AG04449 (cell line): ENCODE results near the gene TACR1.

Experiments used
- CTCF ChIA-PET: fragments of 350-600 bp; formaldehyde crosslinking; extraction: SDS; loops from one replicate; lab custom pipeline; 2021; ENCODE audit warnings: antibody characterized with exemption; lab: Yijun Ruan, JAX
- POLR2A ChIA-PET: fragments of 400-600, 350-600 bp; formaldehyde crosslinking; extraction: SDS; loops from one replicate; lab custom pipeline; 2020; ENCODE audit warnings: antibody characterized with exemption, inconsistent platforms; lab: Yijun Ruan, JAX
- DNase-seq: peaks from one replicate; pipeline ENCODE4 v3.0.0-alpha.2; 2010; ENCODE audit warnings: low read depth, low spot score
- H3K4me3 ChIP-seq: 2 replicates; pipeline ENCODE4 v1.5.1; 2011; ENCODE audit warnings: low read depth, mild to moderate bottlenecking, control low read depth, low read length
- TF ChIP-seq, protein P1 (sequence below): IDR thresholded peaks from one replicate; pipeline ENCODE4 v1.5.1; 2011; ENCODE audit warnings: mild to moderate bottlenecking, moderate library complexity, low read length, control low read depth, inconsistent platforms; ENCODE audit not compliant: insufficient read depth; ENCODE audit errors: missing control alignments

The TACR1 gene

DNA sequence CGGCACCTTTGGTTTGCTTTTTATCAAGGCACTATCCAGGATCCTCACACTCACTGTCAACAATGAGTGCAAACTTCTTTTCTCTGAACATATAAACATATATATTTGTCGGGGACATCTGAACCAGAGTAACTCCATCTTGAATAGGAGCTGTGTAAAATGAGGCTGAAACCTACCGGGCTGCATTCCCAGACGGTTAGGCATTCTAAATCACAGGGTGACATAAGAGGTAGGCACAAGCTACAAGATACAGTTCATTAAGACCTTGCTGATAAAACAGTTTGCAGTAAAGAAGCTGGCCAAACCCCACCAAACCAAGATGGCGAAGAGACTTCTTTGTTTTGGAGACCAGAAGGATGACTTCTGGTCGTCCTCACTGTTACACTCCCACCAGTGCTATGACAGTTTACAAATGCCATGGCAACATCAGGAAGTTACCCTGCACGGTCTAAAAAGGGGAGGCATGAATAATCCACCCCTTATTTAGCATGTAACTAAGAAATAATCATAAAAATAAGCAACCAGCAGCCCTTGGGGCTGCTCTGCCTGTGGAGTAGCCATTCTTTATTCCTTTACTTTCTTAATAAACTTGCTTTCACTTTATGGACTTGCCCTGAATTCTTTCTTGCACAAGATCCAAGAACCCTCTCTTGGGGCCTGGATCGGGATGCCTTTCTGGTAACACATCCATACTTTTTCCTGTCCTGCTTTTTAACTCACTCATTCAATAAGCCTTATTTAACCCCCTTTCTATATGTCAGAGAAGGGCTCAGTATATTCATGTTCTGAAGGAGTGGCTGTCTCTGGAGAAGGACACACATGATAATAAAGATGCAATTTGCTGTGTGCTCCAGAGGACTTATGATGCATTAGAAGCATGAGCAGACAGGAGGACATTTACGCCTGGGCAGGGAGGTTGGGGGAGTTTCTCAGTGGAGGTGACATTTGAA lies 65.4 kb downstream of the TACR1 start:
- DNase-seq = no peak
- H3K4me3 ChIP-seq = no peak overlapping the region
- POLR2A ChIA-PET = no interaction called here
- TF ChIP-seq, protein P1, sequence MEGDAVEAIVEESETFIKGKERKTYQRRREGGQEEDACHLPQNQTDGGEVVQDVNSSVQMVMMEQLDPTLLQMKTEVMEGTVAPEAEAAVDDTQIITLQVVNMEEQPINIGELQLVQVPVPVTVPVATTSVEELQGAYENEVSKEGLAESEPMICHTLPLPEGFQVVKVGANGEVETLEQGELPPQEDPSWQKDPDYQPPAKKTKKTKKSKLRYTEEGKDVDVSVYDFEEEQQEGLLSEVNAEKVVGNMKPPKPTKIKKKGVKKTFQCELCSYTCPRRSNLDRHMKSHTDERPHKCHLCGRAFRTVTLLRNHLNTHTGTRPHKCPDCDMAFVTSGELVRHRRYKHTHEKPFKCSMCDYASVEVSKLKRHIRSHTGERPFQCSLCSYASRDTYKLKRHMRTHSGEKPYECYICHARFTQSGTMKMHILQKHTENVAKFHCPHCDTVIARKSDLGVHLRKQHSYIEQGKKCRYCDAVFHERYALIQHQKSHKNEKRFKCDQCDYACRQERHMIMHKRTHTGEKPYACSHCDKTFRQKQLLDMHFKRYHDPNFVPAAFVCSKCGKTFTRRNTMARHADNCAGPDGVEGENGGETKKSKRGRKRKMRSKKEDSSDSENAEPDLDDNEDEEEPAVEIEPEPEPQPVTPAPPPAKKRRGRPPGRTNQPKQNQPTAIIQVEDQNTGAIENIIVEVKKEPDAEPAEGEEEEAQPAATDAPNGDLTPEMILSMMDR = no peak
- CTCF ChIA-PET = interaction anchor here (1.2 to 1.4 kb wide), 2 partner anchors 8 to 9 kb away, joined by 3 read pairs; no protein-coding TSS in a partner anchor

DNA sequence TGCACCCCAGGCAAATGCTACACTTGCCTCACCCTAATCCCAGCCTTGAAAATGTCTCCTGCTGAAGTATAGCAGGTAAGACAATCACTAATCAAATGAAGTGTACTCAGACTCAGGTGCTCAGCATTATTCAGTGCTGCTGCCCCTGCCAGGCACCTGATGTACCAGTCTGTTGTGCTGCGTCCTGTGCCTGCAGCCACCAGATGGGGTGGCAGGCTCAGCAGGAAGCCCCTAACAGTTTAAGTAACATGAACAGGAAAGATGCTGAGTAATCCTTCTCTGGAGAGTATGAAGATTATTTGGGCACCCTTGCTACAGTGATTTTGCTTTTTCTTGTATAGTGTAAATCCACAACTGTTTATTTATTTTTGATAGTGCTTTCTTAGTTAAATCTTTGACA lies 69.1 kb downstream of the TACR1 start:
- no peak overlapping the region for H3K4me3 ChIP-seq
- ChIA-PET CTCF (no interaction called here), POLR2A (no interaction called here)
- TF ChIP-seq, protein P1 = no peak
- no peak for DNase-seq

DNA sequence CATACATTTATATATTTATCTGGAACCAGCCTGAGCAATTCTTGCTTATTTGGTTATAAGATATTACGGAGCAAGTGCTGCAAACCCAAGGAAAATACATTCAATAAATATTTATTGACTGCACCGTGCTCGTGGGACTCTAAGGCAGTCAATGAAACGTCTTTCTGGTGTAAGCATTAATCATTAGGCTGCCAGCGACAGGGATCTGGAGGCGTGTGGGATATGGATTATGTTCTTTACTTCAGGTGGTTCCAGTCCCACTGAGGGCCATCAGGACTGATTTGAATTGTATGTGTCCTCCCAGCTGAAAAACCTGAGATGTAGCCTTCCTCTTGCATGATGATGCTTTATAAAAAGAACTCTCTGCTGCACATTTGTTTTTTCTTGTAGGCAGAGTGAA lies 75.4 kb downstream of the TACR1 start:
- TF ChIP-seq, protein P1 = no peak
- ChIA-PET POLR2A (no interaction called here), CTCF (no interaction called here)
- H3K4me3 ChIP-seq = no peak overlapping the region
- DNase-seq = no peak

DNA sequence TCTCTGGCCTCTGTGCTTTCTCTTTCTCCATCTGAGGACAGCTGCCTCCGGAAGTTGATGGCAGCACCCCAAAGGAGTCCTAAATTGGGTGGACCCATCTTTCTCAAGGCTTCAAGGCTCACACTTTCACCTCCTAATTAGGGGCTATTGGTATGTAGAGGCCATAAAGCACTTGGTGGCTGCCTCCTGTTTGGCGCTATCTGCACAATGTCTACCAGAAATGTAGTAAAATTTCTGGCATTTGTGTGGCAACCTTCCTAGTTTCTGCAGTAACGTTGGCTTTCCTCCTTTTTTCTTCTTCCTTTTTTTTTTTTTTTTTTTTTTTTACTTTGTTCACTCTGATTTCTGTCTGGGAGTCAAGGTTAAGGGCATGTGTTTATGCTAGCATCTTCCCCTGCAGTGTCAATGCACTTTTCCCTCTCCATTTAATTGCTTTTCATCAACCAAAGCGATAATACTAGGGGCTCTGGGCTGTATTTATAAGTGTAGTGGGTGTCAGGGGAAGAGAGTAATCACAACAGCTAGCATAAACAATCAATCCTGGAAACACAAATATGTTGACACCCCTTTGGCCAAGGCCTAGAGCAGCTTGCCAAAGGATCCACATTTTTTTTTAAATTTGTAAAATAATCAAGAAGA lies 86.0 kb downstream of the TACR1 start:
- H3K4me3 ChIP-seq = no peak overlapping the region
- CTCF ChIA-PET = no interaction called here
- DNase-seq = no peak
- POLR2A ChIA-PET = no interaction called here
- TF ChIP-seq, protein P1 = no peak

DNA sequence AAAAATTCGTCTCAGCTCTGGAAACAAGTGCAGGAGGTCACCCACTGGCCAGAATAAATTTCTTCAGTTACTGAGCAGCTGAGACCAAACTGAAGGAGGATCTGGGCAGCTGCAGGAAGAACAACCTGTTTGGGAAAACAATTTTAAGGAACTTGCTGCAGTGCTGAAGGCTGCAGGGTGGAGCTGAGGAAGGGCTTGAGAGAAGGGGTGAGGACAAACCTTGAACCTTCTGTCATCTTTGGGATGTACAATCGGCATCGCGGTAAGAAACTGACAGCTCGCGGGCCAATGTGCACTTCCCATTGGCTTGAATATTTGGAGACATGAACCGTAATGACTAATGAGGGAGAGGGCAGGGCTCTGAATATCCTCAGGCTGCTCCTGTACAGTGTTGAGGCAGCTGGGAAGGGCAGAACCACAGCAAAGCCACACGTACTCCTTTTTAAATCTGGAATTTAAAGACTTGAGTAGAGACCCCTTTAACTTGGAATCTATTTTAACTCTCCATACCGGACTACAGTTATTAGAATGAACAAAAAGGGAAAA lies 90.3 kb downstream of the TACR1 start:
- DNase-seq = no peak
- no peak overlapping the region for H3K4me3 ChIP-seq
- TF ChIP-seq, protein P1 = no peak
- CTCF ChIA-PET = no interaction called here
- POLR2A ChIA-PET = no interaction called here

DNA sequence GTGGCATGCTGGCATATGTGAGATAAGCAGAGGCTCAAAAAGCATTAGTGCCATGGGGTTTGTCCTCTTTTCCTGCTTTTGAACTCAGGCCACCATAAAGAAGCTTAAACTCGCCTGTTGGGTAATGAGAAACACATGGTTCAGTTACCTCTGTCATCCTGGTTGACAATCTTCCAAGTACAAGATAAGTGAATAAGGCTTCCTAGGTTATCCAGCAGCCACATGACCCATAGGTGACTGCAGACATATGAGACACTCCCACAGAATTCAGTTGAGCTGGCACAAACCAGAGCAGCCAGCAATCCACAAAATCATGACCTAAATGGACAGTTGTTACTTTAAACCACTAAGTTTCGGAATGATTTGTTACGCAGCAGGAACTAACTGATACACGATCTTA lies 97.3 kb downstream of the TACR1 start:
- no peak for DNase-seq
- no peak overlapping the region for H3K4me3 ChIP-seq
- ChIA-PET CTCF (interaction anchor here (1.0 to 1.7 kb wide), 2 partner anchors 183 to 254 kb away, joined by 3 to 5 read pairs; no protein-coding TSS in a partner anchor), POLR2A (no interaction called here)
- TF ChIP-seq, protein P1 = no peak
